HCEC 1CT (cell line): Measurements from ENCODE around the gene HLA-DQB1.

Experiments
- DNase-seq: peaks from one replicate; pipeline ENCODE4 v3.0.0-alpha.2; 2017

Gene HLA-DQB1

DNA sequence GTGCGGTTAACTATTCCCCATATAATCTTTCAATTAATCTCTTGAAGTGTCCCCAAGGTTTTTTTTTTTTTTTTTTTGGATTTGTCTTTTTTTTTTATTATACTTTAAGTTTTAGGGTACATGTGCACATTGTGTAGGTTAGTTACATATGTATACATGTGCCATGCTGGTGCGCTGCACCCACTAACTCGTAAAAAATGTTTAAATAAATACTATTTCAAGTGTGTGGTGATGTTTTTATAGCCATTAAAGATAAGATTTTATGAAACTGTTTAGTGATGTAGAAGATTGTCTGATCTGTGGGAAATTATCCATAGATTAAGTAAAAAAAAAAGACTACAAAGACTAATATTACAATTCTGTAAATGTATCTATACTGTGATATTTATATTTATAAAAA, 41.9 kb downstream of the HLA-DQB1 start:
- no peak for DNase-seq

DNA sequence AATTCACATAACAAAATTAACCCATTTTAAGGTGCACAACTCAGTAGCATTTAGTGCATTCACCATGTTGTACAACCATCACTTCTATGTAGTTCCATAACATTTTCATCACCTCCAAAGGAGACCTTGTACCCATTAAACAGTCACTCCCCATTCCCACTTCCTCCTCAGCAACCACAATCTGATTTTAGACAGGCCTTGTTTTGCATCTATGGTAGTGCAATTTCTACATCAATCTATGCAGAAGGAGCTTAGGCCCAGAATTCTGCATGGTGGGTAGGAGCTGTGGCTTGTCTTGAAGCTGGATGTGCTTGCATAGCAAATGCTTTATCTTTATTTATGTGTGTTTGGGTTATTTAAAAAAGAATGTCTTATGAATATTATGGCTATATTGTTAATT, 42.8 kb downstream of the HLA-DQB1 start:
- no peak for DNase-seq

- peak; percentile 57 for DNase-seq
Measured at GRCh38 chr6:32622545-32623401, 43.7 kb downstream of the HLA-DQB1 start.

DNA sequence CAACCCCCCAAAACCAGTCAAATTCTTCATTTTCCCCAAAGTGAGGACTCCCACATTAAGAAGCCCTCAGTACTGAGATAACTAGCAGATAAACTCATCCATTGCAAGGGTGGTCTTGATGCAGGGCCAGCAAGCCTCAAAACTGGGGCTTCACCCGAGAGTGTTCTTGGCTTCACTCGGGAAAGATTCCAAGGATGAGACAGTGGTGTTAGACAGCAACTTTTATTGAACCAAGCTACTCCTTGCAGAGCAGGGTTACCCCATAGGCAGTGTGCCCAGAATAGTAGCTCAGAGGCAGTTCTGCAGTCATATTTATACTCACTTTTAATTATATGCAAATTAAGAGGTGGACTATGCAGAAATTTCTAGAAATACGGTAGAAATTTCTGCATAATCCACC, 45.1 kb downstream of the HLA-DQB1 start:
- no peak for DNase-seq

DNA sequence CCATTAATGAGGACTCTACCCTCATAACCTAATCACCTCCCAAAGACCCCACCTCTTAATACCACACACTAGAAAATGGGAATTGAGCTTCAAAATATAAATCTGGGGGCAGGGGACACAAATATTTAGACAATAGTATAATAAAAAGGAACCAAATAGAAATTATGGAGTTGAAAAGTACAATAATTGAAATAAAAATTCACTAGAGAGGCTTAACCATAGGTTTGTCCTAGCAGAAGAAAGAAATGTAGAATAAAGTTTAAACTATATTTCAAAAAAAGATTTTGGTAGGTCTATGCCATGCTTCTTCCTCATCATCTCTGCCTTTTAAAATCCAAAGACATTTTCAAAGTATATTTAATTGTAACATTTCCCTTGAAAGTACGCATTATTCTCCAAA, 48.7 kb downstream of the HLA-DQB1 start:
- no peak for DNase-seq

DNA sequence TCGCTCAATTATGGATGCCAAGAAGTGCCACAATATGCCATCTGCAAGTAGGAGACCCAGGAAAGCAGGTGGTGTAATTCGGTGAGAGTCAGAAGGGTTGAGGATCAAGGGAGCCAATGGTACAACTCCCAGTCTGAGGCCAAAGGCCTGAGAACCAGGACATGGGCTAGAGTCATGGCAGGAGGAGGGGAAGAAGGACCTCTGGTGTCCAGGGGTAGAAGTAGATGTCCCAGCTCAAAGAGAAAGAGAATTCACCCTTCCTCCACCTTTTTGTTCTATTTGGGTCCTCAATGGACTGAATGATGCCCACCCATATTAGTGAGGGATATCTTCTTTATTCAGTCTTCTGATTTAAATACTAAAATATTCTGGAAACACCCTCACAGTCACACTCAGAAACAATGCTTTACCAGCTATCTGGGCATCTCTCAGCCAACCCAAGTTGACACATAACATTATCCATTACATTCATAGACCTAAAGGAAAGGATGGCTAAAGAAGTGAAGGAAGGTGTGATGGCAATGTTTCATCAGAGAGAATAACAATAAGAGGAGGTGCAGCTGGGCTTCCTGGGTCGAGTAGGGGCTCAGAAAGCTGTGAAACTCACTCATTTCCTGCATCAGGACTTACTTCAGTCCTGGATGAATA, 50.4 kb downstream of the HLA-DQB1 start:
- no peak for DNase-seq

- no peak for DNase-seq
Measured at GRCh38 chr6:32614366-32615081, 51.9 kb downstream of the HLA-DQB1 start.

- DNase-seq: no peak
Measured at GRCh38 chr6:32613475-32613874, 53.0 kb downstream of the HLA-DQB1 start.

GRCh38 chr6:32610682-32611296, 55.7 kb downstream of the HLA-DQB1 start:
- no peak for DNase-seq

GRCh38 chr6:32609731-32610640, 56.5 kb downstream of the HLA-DQB1 start:
- DNase-seq: peak; percentile 82
